HepG2 (cell line): Measurements from ENCODE around the gene ECSIT. TPM values are rescaled to one million over a fixed set of nuclear protein-coding genes. Genes with fewer than 3 reads are reported as not detected.

Experiments
- ARID4A ChIP-seq: sonication (generic); formaldehyde crosslinking; IDR thresholded peaks from 2 replicates; pipeline ENCODE4 v1.5.0; 2020; ENCODE audit warnings: mild to moderate bottlenecking, missing genetic modification reagents, borderline replicate concordance
- CEBPZ ChIP-seq: IDR thresholded peaks from 2 replicates; pipeline ENCODE4 v1.6.1; 2012; ENCODE audit warnings: low read length, improper control_type of control experiment
- FOXK1 ChIP-seq: sonication (generic); formaldehyde crosslinking; IDR thresholded peaks from 2 replicates; pipeline ENCODE4 v1.4.0; 2020; ENCODE audit warnings: low read depth, missing genetic modification reagents, borderline replicate concordance
- MXD3 ChIP-seq: IDR thresholded peaks from 2 replicates; pipeline ENCODE4 v1.6.1; 2016; ENCODE audit warnings: mild to moderate bottlenecking, missing biosample characterization, missing genetic modification reagents
- PATZ1 ChIP-seq: sonication (generic); formaldehyde crosslinking; IDR thresholded peaks from 2 replicates; pipeline ENCODE4 v1.4.0; 2020; ENCODE audit warnings: missing genetic modification reagents
- RELA ChIP-seq: sonication (generic); formaldehyde crosslinking; IDR thresholded peaks from 2 replicates; pipeline ENCODE4 v1.4.0; 2020; ENCODE audit warnings: missing genetic modification reagents
- SRSF4 ChIP-seq: fragments of 200-400 bp; formaldehyde crosslinking; IDR thresholded peaks from one replicate; pipeline ENCODE4 v1.6.1; 2018; ENCODE audit warnings: mild to moderate bottlenecking, low read depth, low read length, moderate library complexity; ENCODE audit not compliant: poor library complexity, severe bottlenecking
- ZBTB43 ChIP-seq: sonication (generic); formaldehyde crosslinking; conservative IDR thresholded peaks from 2 replicates; pipeline ENCODE4 v1.4.0; 2020; ENCODE audit warnings: missing genetic modification reagents
- ZFP36L2 ChIP-seq: sonication (generic); formaldehyde crosslinking; IDR thresholded peaks from 2 replicates; pipeline ENCODE4 v1.4.0; 2020; ENCODE audit warnings: missing genetic modification reagents
- ZNF687 ChIP-seq: sonication (generic); formaldehyde crosslinking; IDR thresholded peaks from 2 replicates; pipeline ENCODE4 v1.5.1; 2020; ENCODE audit warnings: mild to moderate bottlenecking, missing genetic modification reagents, moderate library complexity
- polyA plus RNA-seq, 8 experiments: library from polyadenylated mRNA; depleted of rRNA in 3 of 8; stranded (reverse) in 7 of 8; unstranded in 1 of 8; fragments of >200 nt; fragmentation: Illumina TruSeq in 4 of 8; extraction: Trizol in 4 of 8; gene quantifications; 2 replicates each; pipeline versions ENCODE4 v1.2.1 to v1.2.3, GENCODE V29; 2011 to 2016; ENCODE audit warnings: low read depth in 4 of 8, missing spikeins in 1 of 8, mixed read lengths in 1 of 8; ENCODE audit not compliant: insufficient read depth in 1 of 8
- total RNA-seq, 5 experiments: library from RNA; depleted of rRNA; stranded (reverse); fragments of >200 nt; fragmentation: Illumina TruSeq; extraction: Trizol; gene quantifications; 2 replicates each; pipeline ENCODE4 v1.2.3, GENCODE V29; 2016; ENCODE audit warnings: low read depth in 1 of 5

ECSIT gene
- total and polyA plus RNA-seq, 2 of the 13 experiments (the other 11 are each of a cell fraction or from before 2014, with no cell fraction given) = 36.4 to 62.3 TPM

GRCh38 chr19:11479090-11479897, 49.6 kb downstream of the ECSIT start (continued):
- TF ChIP-seq PATZ1 (CRISPR knock-in tag) = peak; percentile 13; the same call in 1 of the 2 replicates
- no peak for TF ChIP-seq ZFP36L2
- TF ChIP-seq MXD3 (CRISPR knock-in tag) = 0 out of 2 replicates have a peak, but pooled peaks have one; percentile 51
- no peak for TF ChIP-seq RELA (CRISPR knock-in tag)
- TF ChIP-seq ZNF687 (CRISPR knock-in tag) = peak; percentile 44
- TF ChIP-seq ZBTB43 (CRISPR knock-in tag) = 0 out of 2 replicates have a peak, but pooled peaks have one; percentile 55
- no peak for TF ChIP-seq CEBPZ
- TF ChIP-seq SRSF4 = no peak
- peak; percentile 24; the same call in 1 of the 2 replicates for TF ChIP-seq FOXK1 (CRISPR knock-in tag)
- TF ChIP-seq ARID4A (CRISPR knock-in tag) = peak; percentile 61; the same call in 1 of the 2 replicates
